Stimulated activated CD4-positive, alpha-beta T cell treated with anti-CD3 and anti-CD28 coated beads, Interleukin-15, amount 100 ng/mL, for 24 hours (primary cell): ENCODE measurements around the gene PRKD3.

ENCODE experiments used
- DNase-seq: peaks from one replicate; pipeline ENCODE4 v3.0.0-alpha.2; 2020

The PRKD3 gene

GRCh38 chr2:37342591-37343220 lies 18.1 kb upstream of the PRKD3 start:
- DNase-seq: no peak

- no peak for DNase-seq
Measured at GRCh38 chr2:37340637-37341036, 16.0 kb upstream of the PRKD3 start.

- DNase-seq: peak; percentile 19
Measured at GRCh38 chr2:37338933-37339332, 14.3 kb upstream of the PRKD3 start.

- DNase-seq: no peak
Measured at GRCh38 chr2:37337620-37338280, 13.1 kb upstream of the PRKD3 start.

- DNase-seq: no peak
Measured at GRCh38 chr2:37335604-37336003, 11.0 kb upstream of the PRKD3 start.

- no peak for DNase-seq
Measured at GRCh38 chr2:37333256-37333655, 8.6 kb upstream of the PRKD3 start.

- no peak for DNase-seq
Measured at GRCh38 chr2:37332560-37332959, 7.9 kb upstream of the PRKD3 start.

GRCh38 chr2:37330681-37331080 lies 6.0 kb upstream of the PRKD3 start:
- DNase-seq: no peak

- DNase-seq: no peak
Measured at GRCh38 chr2:37326866-37327634, 2.4 kb upstream of the PRKD3 start.

GRCh38 chr2:37326285-37326684 lies 1.7 kb upstream of the PRKD3 start:
- DNase-seq: no peak

GRCh38 chr2:37325625-37326071 lies 1.0 kb upstream of the PRKD3 start:
- no peak for DNase-seq

GRCh38 chr2:37324536-37324785 lies 172 bp downstream of the PRKD3 start:
- DNase-seq: peak; percentile 73

- DNase-seq: peak; percentile 52
Measured at GRCh38 chr2:37323781-37324535, 675 bp downstream of the PRKD3 start.

- DNase-seq: no peak
Measured at GRCh38 chr2:37323176-37323780, 1.4 kb downstream of the PRKD3 start.

GRCh38 chr2:37322368-37322767 lies 2.3 kb downstream of the PRKD3 start:
- no peak for DNase-seq

GRCh38 chr2:37321029-37321682 lies 3.5 kb downstream of the PRKD3 start:
- no peak for DNase-seq

GRCh38 chr2:37319754-37320609 lies 4.7 kb downstream of the PRKD3 start:
- no peak for DNase-seq

- no peak for DNase-seq
Measured at GRCh38 chr2:37318401-37318800, 6.2 kb downstream of the PRKD3 start.

GRCh38 chr2:37317746-37318145 lies 6.9 kb downstream of the PRKD3 start:
- peak; percentile 12 for DNase-seq

GRCh38 chr2:37316181-37316580 lies 8.5 kb downstream of the PRKD3 start:
- no peak for DNase-seq

GRCh38 chr2:37315364-37315763 lies 9.3 kb downstream of the PRKD3 start:
- DNase-seq: no peak

- no peak for DNase-seq
Measured at GRCh38 chr2:37307500-37307899, 17.1 kb downstream of the PRKD3 start.
